Hepatocyte (in vitro differentiated cells): Measurements from ENCODE around the gene KCNK17. TPM values are rescaled to one million over a fixed set of nuclear protein-coding genes. Genes with fewer than 3 reads are reported as not detected.

Experiments used
- DNase-seq: peaks from one replicate; pipeline ENCODE4 v3.0.0-alpha.2; 2016; ENCODE audit warnings: low spot score
- H2AFZ ChIP-seq: fragments of 200-600 bp; sonication (generic); 2 replicates; pipeline ENCODE4 v1.6.0; 2016; ENCODE audit warnings: antibody characterized with exemption, mild to moderate bottlenecking
- H3K27ac ChIP-seq: fragments of 200-600 bp; sonication (generic); 2 replicates; pipeline ENCODE4 v1.5.1; 2016; ENCODE audit warnings: mild to moderate bottlenecking
- H3K27me3 ChIP-seq: fragments of 200-600 bp; sonication (generic); 2 replicates; pipeline ENCODE4 v1.6.1; 2016
- H3K36me3 ChIP-seq: fragments of 200-600 bp; sonication (generic); replicated peaks from 2 replicates; pipeline ENCODE4 v1.5.1; 2016; ENCODE audit warnings: low read depth; ENCODE audit not compliant: insufficient read depth
- H3K4me1 ChIP-seq: fragments of 200-600 bp; sonication (generic); 2 replicates; pipeline ENCODE4 v1.5.1; 2016; ENCODE audit warnings: mild to moderate bottlenecking, moderate library complexity; ENCODE audit not compliant: insufficient read depth
- H3K4me2 ChIP-seq: fragments of 200-600 bp; sonication (generic); 2 replicates; pipeline ENCODE4 v1.6.0; 2016
- H3K4me3 ChIP-seq: fragments of 200-600 bp; sonication (generic); 2 replicates; pipeline ENCODE4 v1.5.1; 2016; ENCODE audit warnings: mild to moderate bottlenecking
- H3K79me2 ChIP-seq: fragments of 200-600 bp; sonication (generic); 2 replicates; pipeline ENCODE4 v1.6.0; 2017; ENCODE audit warnings: mild to moderate bottlenecking
- H3K9me2 ChIP-seq: fragments of 200-600 bp; sonication (generic); replicated peaks from 2 replicates; pipeline ENCODE4 v1.6.0; 2017; ENCODE audit warnings: mild to moderate bottlenecking; ENCODE audit not compliant: insufficient read depth
- H3K9me3 ChIP-seq: fragments of 200-600 bp; sonication (generic); 2 replicates; pipeline ENCODE4 v1.5.1; 2016; ENCODE audit warnings: low read depth, mild to moderate bottlenecking
- H4K20me1 ChIP-seq: fragments of 200-600 bp; sonication (generic); 2 replicates; pipeline ENCODE4 v1.6.0; 2016; ENCODE audit warnings: mild to moderate bottlenecking; ENCODE audit not compliant: insufficient read depth, poor library complexity, severe bottlenecking
- EZH2 ChIP-seq: fragments of 200-600 bp; sonication (generic); IDR thresholded peaks from 2 replicates; pipeline ENCODE4 v1.6.1; 2016; ENCODE audit warnings: antibody characterized with exemption, mild to moderate bottlenecking, borderline replicate concordance
- EZH2phosphoT487 ChIP-seq: fragments of 200-600 bp; sonication (generic); IDR thresholded peaks from one replicate; pipeline ENCODE4 v1.6.1; 2018; ENCODE audit warnings: antibody characterized with exemption, mild to moderate bottlenecking, low read depth, moderate library complexity; ENCODE audit not compliant: unreplicated experiment, severe bottlenecking
- WGBS: methylation state at CpG from one replicate; pipeline ENCODE4 v1.1.6; 2016; ENCODE audit warnings: low lambda C conversion rate; ENCODE audit errors: missing lambda C conversion rate; 5-methylcytosine and 5-hydroxymethylcytosine counted together
- polyA plus RNA-seq: library from polyadenylated mRNA; unstranded; fragments of >200 nt; fragmentation: Nextera tagmentation; extraction: Ambion mirVana; gene quantifications from 2 replicates; pipeline ENCODE4 v1.2.1, GENCODE V29; 2016
- total RNA-seq: library from RNA; depleted of rRNA; stranded (reverse); fragments of >200 nt; gene quantifications from 2 replicates; pipeline ENCODE4 v1.2.3, GENCODE V29; 2014
- TF ChIP-seq, protein P1 (sequence below): fragments of 200-600 bp; sonication (generic); IDR thresholded peaks from 2 replicates; pipeline ENCODE4 v1.5.1; 2016; ENCODE audit warnings: antibody characterized with exemption, mild to moderate bottlenecking; ENCODE audit not compliant: poor library complexity

Gene KCNK17, protein sequence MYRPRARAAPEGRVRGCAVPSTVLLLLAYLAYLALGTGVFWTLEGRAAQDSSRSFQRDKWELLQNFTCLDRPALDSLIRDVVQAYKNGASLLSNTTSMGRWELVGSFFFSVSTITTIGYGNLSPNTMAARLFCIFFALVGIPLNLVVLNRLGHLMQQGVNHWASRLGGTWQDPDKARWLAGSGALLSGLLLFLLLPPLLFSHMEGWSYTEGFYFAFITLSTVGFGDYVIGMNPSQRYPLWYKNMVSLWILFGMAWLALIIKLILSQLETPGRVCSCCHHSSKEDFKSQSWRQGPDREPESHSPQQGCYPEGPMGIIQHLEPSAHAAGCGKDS
- total RNA-seq: not detected in 2 replicates
- polyA plus RNA-seq: not detected in 2 replicates

DNA sequence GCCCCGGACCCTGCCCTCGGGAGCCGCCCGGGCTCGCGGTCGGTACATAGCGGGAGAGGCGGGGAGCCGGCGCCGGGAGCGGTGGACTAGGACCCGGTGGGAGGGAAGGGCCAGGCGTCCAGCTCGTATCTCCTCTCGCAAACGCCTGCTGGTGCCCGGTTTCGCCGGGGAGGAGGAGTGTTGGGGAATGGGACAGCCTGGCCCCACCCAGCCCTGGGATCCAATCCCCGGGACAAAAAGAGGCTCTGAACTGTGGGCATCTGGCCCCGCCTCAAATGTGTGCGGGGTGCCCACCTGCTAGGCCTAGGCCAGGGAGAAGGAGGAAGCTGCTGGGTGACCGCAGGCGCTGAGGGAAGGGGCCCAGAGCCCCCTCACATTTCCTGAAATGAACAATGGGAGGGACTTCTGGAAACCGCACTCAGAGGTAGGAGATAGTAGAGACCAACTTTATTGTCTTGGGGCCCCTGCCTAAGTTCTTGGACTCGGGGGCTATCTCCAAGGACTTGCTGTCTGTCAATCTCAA is at the start of gene KCNK17:
KCNK17 (minus strand) TSS at position 147 of the 523 bp plus-strand sequence; CDS start at position 48, 99 bp downstream.
- peaks cover 68% of the 10 kb centered on the region for H3K27me3 ChIP-seq
- WGBS: 18% methylated on average over 25 of the region's 28 CpGs
- peak within 1 kb of the TSS; percentile 81 for H3K4me2 ChIP-seq

DNA sequence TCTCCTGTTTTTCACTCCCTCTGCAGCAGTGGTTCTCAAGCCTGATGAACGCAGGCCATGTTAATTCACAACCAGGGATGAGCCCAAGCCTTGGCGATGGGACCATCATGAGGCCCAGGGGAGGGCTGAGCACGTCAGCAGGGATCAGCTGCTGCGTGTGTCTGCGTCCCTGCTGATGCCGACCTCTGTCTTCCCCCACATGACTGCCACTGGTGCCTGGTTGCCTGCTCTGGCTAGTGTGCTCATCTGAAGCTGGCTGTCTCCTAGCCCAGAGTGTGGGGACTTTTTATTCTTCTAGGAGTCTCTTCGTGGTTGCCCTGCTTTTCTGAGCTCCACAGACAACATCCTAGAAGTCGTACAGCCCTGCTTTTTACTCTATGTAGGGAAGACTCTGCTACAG is 49.1 kb upstream of the KCNK17 start:
- Histone ChIP-seq H3K9me3 (no peaks in the 10 kb centered on the region), H3K36me3 (no peaks in the 10 kb centered on the region), H3K4me1 (peaks cover under 1% of the 10 kb centered on the region), H3K27ac (no peak overlapping the region), H2AFZ (no peak overlapping the region), H3K4me3 (no peak overlapping the region), H3K27me3 (no peaks in the 10 kb centered on the region), H3K4me2 (no peak overlapping the region), H3K79me2 (no peaks in the 10 kb centered on the region), H3K9me2 (no peaks in the 10 kb centered on the region), H4K20me1 (no peaks in the 10 kb centered on the region)
- 90% methylated on average over 8 of the region's 8 CpGs for WGBS
- TF ChIP-seq EZH2 (no peak), EZH2phosphoT487 (no peak)
- TF ChIP-seq, protein P1, sequence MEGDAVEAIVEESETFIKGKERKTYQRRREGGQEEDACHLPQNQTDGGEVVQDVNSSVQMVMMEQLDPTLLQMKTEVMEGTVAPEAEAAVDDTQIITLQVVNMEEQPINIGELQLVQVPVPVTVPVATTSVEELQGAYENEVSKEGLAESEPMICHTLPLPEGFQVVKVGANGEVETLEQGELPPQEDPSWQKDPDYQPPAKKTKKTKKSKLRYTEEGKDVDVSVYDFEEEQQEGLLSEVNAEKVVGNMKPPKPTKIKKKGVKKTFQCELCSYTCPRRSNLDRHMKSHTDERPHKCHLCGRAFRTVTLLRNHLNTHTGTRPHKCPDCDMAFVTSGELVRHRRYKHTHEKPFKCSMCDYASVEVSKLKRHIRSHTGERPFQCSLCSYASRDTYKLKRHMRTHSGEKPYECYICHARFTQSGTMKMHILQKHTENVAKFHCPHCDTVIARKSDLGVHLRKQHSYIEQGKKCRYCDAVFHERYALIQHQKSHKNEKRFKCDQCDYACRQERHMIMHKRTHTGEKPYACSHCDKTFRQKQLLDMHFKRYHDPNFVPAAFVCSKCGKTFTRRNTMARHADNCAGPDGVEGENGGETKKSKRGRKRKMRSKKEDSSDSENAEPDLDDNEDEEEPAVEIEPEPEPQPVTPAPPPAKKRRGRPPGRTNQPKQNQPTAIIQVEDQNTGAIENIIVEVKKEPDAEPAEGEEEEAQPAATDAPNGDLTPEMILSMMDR: no peak
- DNase-seq: no peak

More for the DNA sequence above, at the start of gene KCNK17:
- H3K4me1 ChIP-seq: peaks cover 8% of the 10 kb centered on the region
- no peaks in the 10 kb centered on the region for H3K9me3 ChIP-seq
- no peaks in the 10 kb centered on the region for H3K79me2 ChIP-seq
- no peak for DNase-seq
- TF ChIP-seq, protein P1: no peak
- peak; percentile 10 for TF ChIP-seq EZH2phosphoT487
- H3K36me3 ChIP-seq: no peaks in the 10 kb centered on the region
- no peak within 1 kb of the TSS for H3K27ac ChIP-seq
- H4K20me1 ChIP-seq: no peaks in the 10 kb centered on the region
- no peaks in the 10 kb centered on the region for H3K9me2 ChIP-seq
- no peak within 1 kb of the TSS for H3K4me3 ChIP-seq
- no peak within 1 kb of the TSS for H2AFZ ChIP-seq

DNA sequence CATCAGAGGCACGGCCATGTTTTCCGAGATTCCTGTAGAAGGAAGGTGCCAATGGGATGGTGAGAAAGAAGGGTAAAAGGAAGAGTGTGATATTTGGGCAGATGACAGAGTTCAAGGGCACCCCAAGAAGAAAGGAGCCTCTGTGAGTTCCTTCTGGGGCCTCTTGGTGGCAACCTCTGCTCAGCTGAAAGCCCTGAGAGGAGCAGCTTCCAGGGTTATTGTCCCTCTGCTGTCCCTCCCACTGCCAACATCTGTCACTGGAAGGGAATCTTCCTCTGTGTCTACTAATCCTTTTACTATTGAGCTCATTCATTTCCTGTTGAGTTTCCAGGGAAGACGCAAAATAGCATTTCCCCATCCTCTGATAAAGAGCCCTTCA is 48.3 kb upstream of the KCNK17 start:
- no peaks in the 10 kb centered on the region for H3K79me2 ChIP-seq
- H3K9me2 ChIP-seq: no peaks in the 10 kb centered on the region
- WGBS: 63% methylated on average over 3 of the region's 3 CpGs
- H3K4me1 ChIP-seq: peaks cover 6% of the 10 kb centered on the region
- H3K9me3 ChIP-seq: no peaks in the 10 kb centered on the region
- H2AFZ ChIP-seq: peak overlapping the region; percentile 25
- no peaks in the 10 kb centered on the region for H3K36me3 ChIP-seq
- no peak for DNase-seq
- H4K20me1 ChIP-seq: no peaks in the 10 kb centered on the region
- H3K27me3 ChIP-seq: no peaks in the 10 kb centered on the region
- H3K4me3 ChIP-seq: no peak overlapping the region
- H3K27ac ChIP-seq: no peak overlapping the region
- no peak for TF ChIP-seq EZH2
- TF ChIP-seq, protein P1: peak; percentile 17
- H3K4me2 ChIP-seq: peak overlapping the region; percentile 6
